H1 (cell line): ENCODE results near the gene AGAP1. TPM values are rescaled to one million over a fixed set of nuclear protein-coding genes. Genes with fewer than 3 reads are reported as not detected.

Experiments used
- CTCF ChIA-PET: fragments of 300-600 bp; sonication (Branson Sonifier 250); formaldehyde crosslinking; loops from one replicate; lab custom pipeline; 2021; ENCODE audit not compliant: partially characterized antibody; lab: Charles Lee
- POLR2A ChIA-PET: fragments of 300-600 bp; sonication (Branson Sonifier 250); formaldehyde crosslinking; loops from one replicate; lab custom pipeline; 2021; ENCODE audit warnings: inconsistent platforms; ENCODE audit not compliant: partially characterized antibody; lab: Charles Lee
- DNase-seq, 2 experiments: peaks; one replicate each; pipeline versions ENCODE4 v3.0.0 to v3.0.0-alpha.2; 2010 to 2022; ENCODE audit warnings: low spot score in 2 of 2, low read depth in 1 of 2, mixed read lengths in 1 of 2
- FAIRE-seq: peaks from 2 replicates; lab custom pipeline; 2011; peaks lifted over from hg19 to GRCh38; lab: Jason Lieb, UNC
- H2AFZ ChIP-seq: 2 replicates; pipeline ENCODE4 v1.8.1; 2012; ENCODE audit warnings: low read length, inconsistent platforms
- H2AK5ac ChIP-seq: 2 replicates; pipeline ENCODE4 v1.6.1; 2013; ENCODE audit warnings: low read depth, low read length
- H2BK120ac ChIP-seq: replicated peaks from 2 replicates; pipeline ENCODE3; 2013; ENCODE audit warnings: low read depth, low read length, inconsistent platforms
- H2BK12ac ChIP-seq: 2 replicates; pipeline ENCODE4 v1.6.1; 2013; ENCODE audit warnings: low read depth, low read length
- H2BK15ac ChIP-seq: 2 replicates; pipeline ENCODE4 v1.6.1; 2013; ENCODE audit warnings: low read length
- H2BK20ac ChIP-seq: 2 replicates; pipeline ENCODE4 v1.6.1; 2013; ENCODE audit warnings: low read length
- H2BK5ac ChIP-seq: 2 replicates; pipeline ENCODE4 v1.6.1; 2013; ENCODE audit warnings: low read depth, low read length
- H3K14ac ChIP-seq: 2 replicates; pipeline ENCODE4 v1.6.1; 2013; ENCODE audit warnings: inconsistent platforms; ENCODE audit not compliant: insufficient read length
- H3K18ac ChIP-seq: 2 replicates; pipeline ENCODE4 v1.6.1; 2013; ENCODE audit warnings: low read length; ENCODE audit errors: extremely low read depth
- H3K23ac ChIP-seq: 2 replicates; pipeline ENCODE4 v1.6.1; 2013; ENCODE audit warnings: inconsistent platforms; ENCODE audit not compliant: insufficient read length
- H3K23me2 ChIP-seq: 2 replicates; pipeline ENCODE4 v1.6.1; 2013; ENCODE audit warnings: low read depth, low read length
- H3K27ac ChIP-seq: 2 replicates; pipeline ENCODE4 v1.6.1; 2011; ENCODE audit warnings: low read depth, low read length, inconsistent platforms
- H3K27me3 ChIP-seq, 4 experiments: replicated peaks in 1 of 4; 1 replicate in 1 of 4; 2 replicates in 3 of 4; pipeline versions ENCODE4 v1.6.1 to v1.8.1; 2011 to 2013; ENCODE audit warnings: low read length in 3 of 4, mild to moderate bottlenecking in 3 of 4, inconsistent platforms in 2 of 4, mixed read lengths in 2 of 4, moderate library complexity in 1 of 4; ENCODE audit not compliant: control insufficient read depth in 3 of 4, insufficient read depth in 3 of 4; ENCODE audit errors: extremely low read depth in 1 of 4
- H3K36me3 ChIP-seq, 4 experiments: 2 replicates each; pipeline versions ENCODE4 v1.6.1 to v1.8.1; 2011 to 2013; ENCODE audit warnings: mild to moderate bottlenecking in 4 of 4, low read length in 3 of 4, moderate library complexity in 2 of 4, control low read depth in 1 of 4, inconsistent platforms in 1 of 4; ENCODE audit not compliant: insufficient read depth in 4 of 4, control insufficient read depth in 2 of 4
- H3K4ac ChIP-seq: replicated peaks from 2 replicates; pipeline ENCODE3; 2013; ENCODE audit warnings: low read length, low read depth, mixed read lengths, inconsistent platforms; ENCODE audit not compliant: insufficient read length
- H3K4me1 ChIP-seq, 4 experiments: replicated peaks in 1 of 4; 1 replicate in 1 of 4; 2 replicates in 3 of 4; pipeline versions ENCODE4 v1.6.1 to v1.8.1; 2011 to 2013; ENCODE audit warnings: low read length in 3 of 4, inconsistent platforms in 2 of 4, mixed read lengths in 1 of 4; ENCODE audit not compliant: insufficient read depth in 4 of 4, control insufficient read depth in 3 of 4
- H3K4me2 ChIP-seq, 2 experiments: 2 replicates each; pipeline versions ENCODE4 v1.6.1 to v1.8.1; 2011 to 2013; ENCODE audit warnings: low read depth in 2 of 2, low read length in 2 of 2, control low read depth in 1 of 2, inconsistent platforms in 1 of 2, mild to moderate bottlenecking in 1 of 2; ENCODE audit not compliant: insufficient read depth in 1 of 2
- H3K4me3 ChIP-seq, 4 experiments: fragments of 200-600, 300-600 bp in 1 of 4; sonication (generic), shearing (Covaris generic), sonication (Bioruptor Twin) in 1 of 4; 2 replicates each; pipeline versions ENCODE4 v1.5.1 to v1.8.1; 2011 to 2016; ENCODE audit warnings: low read length in 4 of 4, low read depth in 3 of 4, control low read depth in 2 of 4, inconsistent platforms in 2 of 4, mild to moderate bottlenecking in 2 of 4, mixed read lengths in 1 of 4, moderate library complexity in 1 of 4; ENCODE audit not compliant: insufficient read depth in 2 of 4; ENCODE audit errors: extremely low read depth in 1 of 4
- H3K56ac ChIP-seq: replicated peaks from 2 replicates; pipeline ENCODE3; 2013; ENCODE audit warnings: low read depth, mild to moderate bottlenecking, mixed read lengths, low read length, inconsistent platforms; ENCODE audit not compliant: insufficient read length
- H3K79me1 ChIP-seq: 2 replicates; pipeline ENCODE4 v1.6.1; 2013; ENCODE audit warnings: low read depth, low read length, control low read depth
- H3K79me2 ChIP-seq, 2 experiments: 2 replicates each; pipeline versions ENCODE4 v1.6.1 to v1.8.1; 2012 to 2013; ENCODE audit warnings: low read length in 2 of 2, mild to moderate bottlenecking in 2 of 2, inconsistent platforms in 1 of 2; ENCODE audit not compliant: insufficient read depth in 2 of 2, control insufficient read depth in 1 of 2
- H3K9ac ChIP-seq, 4 experiments: replicated peaks in 1 of 4; 1 replicate in 1 of 4; 2 replicates in 3 of 4; pipeline versions ENCODE4 v1.6.1 to v1.8.1; 2011 to 2013; ENCODE audit warnings: low read depth in 3 of 4, low read length in 3 of 4, control low read depth in 2 of 4, mild to moderate bottlenecking in 2 of 4, moderate library complexity in 2 of 4, inconsistent platforms in 1 of 4; ENCODE audit errors: extremely low read depth in 1 of 4
- H3K9me3 ChIP-seq, 2 experiments: 2 replicates each; pipeline versions ENCODE4 v1.6.1 to v1.8.1; 2012 to 2013; ENCODE audit warnings: mild to moderate bottlenecking in 2 of 2, moderate library complexity in 2 of 2, control low read depth in 1 of 2, inconsistent platforms in 1 of 2, low read depth in 1 of 2, low read length in 1 of 2, mixed read lengths in 1 of 2; ENCODE audit not compliant: insufficient read depth in 2 of 2
- H4K20me1 ChIP-seq, 2 experiments: replicated peaks in 1 of 2; 2 replicates each; pipeline versions ENCODE3 to v1.8.1; 2011 to 2013; ENCODE audit warnings: inconsistent platforms in 2 of 2, low read length in 2 of 2, mild to moderate bottlenecking in 1 of 2; ENCODE audit not compliant: insufficient read depth in 2 of 2, control insufficient read depth in 1 of 2
- H4K5ac ChIP-seq: 2 replicates; pipeline ENCODE4 v1.6.1; 2013; ENCODE audit warnings: low read length, low read depth, mixed read lengths, inconsistent platforms; ENCODE audit not compliant: insufficient read length
- H4K8ac ChIP-seq: 2 replicates; pipeline ENCODE4 v1.8.0; 2013; ENCODE audit warnings: mild to moderate bottlenecking, moderate library complexity, low read length, inconsistent platforms; ENCODE audit not compliant: insufficient read depth; ENCODE audit errors: extremely low read depth
- H4K91ac ChIP-seq: replicated peaks from 2 replicates; pipeline ENCODE3; 2013; ENCODE audit warnings: low read length, mixed read lengths, inconsistent platforms; ENCODE audit not compliant: insufficient read length
- ASH2L ChIP-seq: fragments of 200-600, 300-600 bp; sonication (generic); IDR thresholded peaks from one replicate; pipeline ENCODE4 v1.7.1; 2017; ENCODE audit warnings: low read length
- ATF3 ChIP-seq: IDR thresholded peaks from 2 replicates; pipeline ENCODE4 v1.6.1; 2011; ENCODE audit warnings: low read depth, mild to moderate bottlenecking, low read length; ENCODE audit not compliant: insufficient read depth
- FOSL1 ChIP-seq: IDR thresholded peaks from 2 replicates; pipeline ENCODE4 v1.6.1; 2011; ENCODE audit warnings: mild to moderate bottlenecking, low read depth, low read length, moderate library complexity; ENCODE audit not compliant: insufficient read depth
- GABPA ChIP-seq: IDR thresholded peaks from 2 replicates; pipeline ENCODE4 v1.6.1; 2011; ENCODE audit warnings: mild to moderate bottlenecking, low read length, moderate library complexity, borderline replicate concordance; ENCODE audit not compliant: insufficient read depth
- HDAC2 ChIP-seq, 2 experiments: fragments of 300-600 bp in 1 of 2; sonication (generic) in 1 of 2; IDR thresholded peaks; 2 replicates each; pipeline ENCODE4 v1.6.1; 2011 to 2012; ENCODE audit warnings: low read depth in 2 of 2, low read length in 2 of 2, mild to moderate bottlenecking in 2 of 2, moderate library complexity in 2 of 2, borderline replicate concordance in 1 of 2, inconsistent platforms in 1 of 2
- KDM4A ChIP-seq: IDR thresholded peaks from one replicate; pipeline ENCODE4 v1.7.1; 2012; ENCODE audit warnings: low read depth, mild to moderate bottlenecking, moderate library complexity, low read length, inconsistent platforms; ENCODE audit not compliant: severe bottlenecking
- POU5F1 ChIP-seq: IDR thresholded peaks from 2 replicates; pipeline ENCODE4 v1.6.1; 2011; ENCODE audit warnings: low read depth, mild to moderate bottlenecking, low read length, moderate library complexity
- RAD21 ChIP-seq, 2 experiments: IDR thresholded peaks in 1 of 2; conservative IDR thresholded peaks in 1 of 2; 2 replicates each; pipeline ENCODE4 v1.6.1; 2011; ENCODE audit warnings: low read depth in 2 of 2, low read length in 2 of 2, improper control_type of control experiment in 1 of 2, inconsistent platforms in 1 of 2, mild to moderate bottlenecking in 1 of 2, moderate library complexity in 1 of 2
- RNF2 ChIP-seq: fragments of 200-900, 300-1000 bp; sonication (generic); IDR thresholded peaks from 2 replicates; pipeline ENCODE4 v1.7.1; 2016; ENCODE audit warnings: borderline replicate concordance, low read depth, mild to moderate bottlenecking, antibody characterized with exemption, low read length; ENCODE audit not compliant: poor library complexity, severe bottlenecking; ENCODE audit errors: missing control alignments
- SAP30 ChIP-seq: fragments of 300-600 bp; sonication (generic); IDR thresholded peaks from 2 replicates; pipeline ENCODE4 v1.7.1; 2012; ENCODE audit warnings: low read length, moderate library complexity, mild to moderate bottlenecking, inconsistent platforms; ENCODE audit not compliant: insufficient read depth, insufficient replicate concordance
- SIRT6 ChIP-seq: IDR thresholded peaks from one replicate; pipeline ENCODE4 v1.7.1; 2012; ENCODE audit warnings: low read length, inconsistent platforms
- SP1 ChIP-seq: IDR thresholded peaks from 2 replicates; pipeline ENCODE4 v1.6.1; 2011; ENCODE audit warnings: low read depth, low read length
- SRF ChIP-seq: IDR thresholded peaks from 2 replicates; pipeline ENCODE4 v1.6.1; 2011; ENCODE audit warnings: mild to moderate bottlenecking, low read depth, low read length, moderate library complexity
- WGBS, 2 experiments: shearing (Covaris generic) in 1 of 2; methylation state at CpG; one replicate each; pipeline versions ENCODE4 v1.1.6 to v1.1.7; 2013 to 2015; ENCODE audit warnings: low lambda C conversion rate in 2 of 2, mixed read lengths in 2 of 2, inconsistent platforms in 1 of 2, low coverage in 1 of 2, missing lambda C conversion rate in 1 of 2; ENCODE audit not compliant: insufficient replicate concordance in 2 of 2, insufficient coverage in 1 of 2, insufficient read length in 1 of 2; ENCODE audit errors: extremely low coverage in 1 of 2, missing lambda C conversion rate in 1 of 2; 5-methylcytosine and 5-hydroxymethylcytosine counted together
- polyA plus RNA-seq, 7 experiments: library from polyadenylated mRNA; depleted of rRNA in 3 of 7; stranded (reverse) in 5 of 7; unstranded in 2 of 7; fragments of >200 nt in 5 of 7; fragments of 200-250 nt in 2 of 7; gene quantifications; 1 replicate in 5 of 7; 2 replicates in 1 of 7; 4 replicates in 1 of 7; pipeline versions ENCODE4 v1.2.1 to v1.2.3, GENCODE V29; 2011 to 2013; ENCODE audit warnings: missing spikeins in 2 of 7, mixed read lengths in 2 of 7
- total RNA-seq: library from RNA; stranded (reverse); fragmentation: NEBNext Ultra II Directional; extraction: Animal tissue kit (Norgen Biotek cat#: 25700); gene quantifications from 2 replicates; pipeline ENCODE4 v1.2.1, GENCODE V29; 2021

AGAP1 gene
- total and polyA plus RNA-seq, 2 of the 8 experiments (the other 6 are each of a cell fraction or from before 2014, with no cell fraction given): 18.1 to 39.4 TPM

- 89% methylated on average over 6 of the region's 6 CpGs; no CpG with 5 or more reads in 1 of the 2 experiments for WGBS, 2 experiments
- H3K18ac ChIP-seq: no peak overlapping the region
- H4K91ac ChIP-seq: no peak overlapping the region
- H4K8ac ChIP-seq: no peak overlapping the region
- H2BK5ac ChIP-seq: no peak overlapping the region
- no peak overlapping the region for H4K5ac ChIP-seq
- no peak overlapping the region for H2BK120ac ChIP-seq
- peaks cover 0 to 2% of the 10 kb centered on the region in 2 experiments for H4K20me1 ChIP-seq
- CTCF ChIA-PET: interaction anchor here (3.1 to 5.4 kb wide), 2 partner anchors 9 to 11 kb away, joined by 18 to 33 read pairs; no protein-coding TSS in a partner anchor
- no peak overlapping the region for H3K4me3 ChIP-seq
- no peak overlapping the region for H2AFZ ChIP-seq
- no peaks in the 10 kb centered on the region for H3K79me1 ChIP-seq
- no peak overlapping the region for H2BK12ac ChIP-seq
- POLR2A ChIA-PET: no interaction called here
- H3K4me1 ChIP-seq: peaks cover 2 to 15% (median 7%) of the 10 kb centered on the region in 4 experiments
- no peak overlapping the region for H2BK15ac ChIP-seq
- no peak overlapping the region for H2AK5ac ChIP-seq
- no peak for DNase-seq
- no peak overlapping the region for H3K9ac ChIP-seq
- no peak overlapping the region for H3K56ac ChIP-seq
- H3K9me3 ChIP-seq: no peaks in the 10 kb centered on the region
- no peak overlapping the region for H3K27ac ChIP-seq
- no peaks in the 10 kb centered on the region; a peak in 1 of 8 replicates for H3K36me3 ChIP-seq
- H3K23ac ChIP-seq: no peak overlapping the region
- no peak overlapping the region for H3K4ac ChIP-seq
- FAIRE-seq: no peak
- H2BK20ac ChIP-seq: no peak overlapping the region
- H3K14ac ChIP-seq: no peak overlapping the region
- no peaks in the 10 kb centered on the region for H3K79me2 ChIP-seq
- H3K4me2 ChIP-seq: no peak overlapping the region
- no peaks in the 10 kb centered on the region for H3K23me2 ChIP-seq
- no peaks in the 10 kb centered on the region for H3K27me3 ChIP-seq
- TF ChIP-seq KDM4A (no peak), SP1 (no peak), RAD21 (IDR thresholded peaks at IDR 0.05 in 1 of 2, conservative IDR thresholded peaks at IDR 0.05 in 1 of 2; ENCODE audit: low read depth in 2 of 2, low read length in 2 of 2) (no peak), SRF (no peak), RNF2 (no peak), FOSL1 (no peak), SAP30 (no peak), GABPA (no peak), HDAC2 (IDR thresholded peaks at IDR 0.05; ENCODE audit: borderline replicate concordance in 1 of 2, low read depth in 2 of 2, low read length in 2 of 2) (no peak), ASH2L (no peak), POU5F1 (no peak), ATF3 (no peak), SIRT6 (no peak)
Measured at GRCh38 chr2:235757212-235757611, 263.4 kb downstream of the AGAP1 start.
